Measurements from ENCODE around the gene TMEM119. TPM values are rescaled to one million over a fixed set of nuclear protein-coding genes. Genes with fewer than 3 reads are reported as not detected.

TMEM119 gene
- total and polyA plus RNA-seq, 2 of the 4 experiments (the other 2 are of a cell fraction): 8.1 to 9.2 TPM

GRCh38 chr12:108564724-108565123 lies 33.2 kb downstream of the TMEM119 start:
- H2AK5ac ChIP-seq (ENCODE audit: low read depth, low read length): no peak overlapping the region
- H4K20me1 ChIP-seq (ENCODE audit: insufficient read depth, low read length): peaks cover 10% of the 10 kb centered on the region; the same call in 1 of the 2 replicates
- no peak overlapping the region for H3K4ac ChIP-seq (ENCODE audit: low read depth, low read length)
- no peak for ATAC-seq (ENCODE audit: low read depth)
- intact Hi-C loops (cut with micrococcal nuclease): no loop called here
- peaks cover 15 to 45% of the 10 kb centered on the region in 2 experiments for H3K79me1 ChIP-seq (ENCODE audit: low read depth in 1 of 2, low read length in 2 of 2)
- in situ Hi-C loops (cut with MboI; ENCODE audit: low sequenced_read_pairs): loop anchor here (5.0 to 10.0 kb wide), 4 partner anchors 53 to 528 kb away; partner anchors contain the start of gene ALKBH2
- no peak overlapping the region for H4K91ac ChIP-seq (ENCODE audit: insufficient read depth, low read depth, low read length)
- no peaks in the 10 kb centered on the region for H3K27me3 ChIP-seq (ENCODE audit: control insufficient read depth, insufficient read depth, low read length)
- TF ChIP-seq MAZ (IDR thresholded peaks at IDR 0.05; ENCODE audit: borderline replicate concordance, low read depth, low read length) (no peak), CTCF (conservative IDR thresholded peaks at IDR 0.05; ENCODE audit: low read depth, low read length) (no peak), MAFK (IDR thresholded peaks at IDR 0.05; ENCODE audit: low read depth, low read length) (no peak), BHLHE40 (IDR thresholded peaks at IDR 0.05; ENCODE audit: low read depth, low read length) (no peak), RFX5 (IDR thresholded peaks at IDR 0.05; ENCODE audit: low read depth, low read length) (no peak), RCOR1 (IDR thresholded peaks at IDR 0.05; ENCODE audit: insufficient replicate concordance, low read length) (no peak), RAD21 (IDR thresholded peaks at IDR 0.05; ENCODE audit: low read length) (no peak), CHD1 (IDR thresholded peaks at IDR 0.05; ENCODE audit: low read depth, low read length) (no peak), SMC3 (IDR thresholded peaks at IDR 0.05; ENCODE audit: low read depth, low read length) (no peak), ELK1 (IDR thresholded peaks at IDR 0.05; ENCODE audit: borderline replicate concordance, low read depth, low read length) (no peak), POLR2A (IDR thresholded peaks at IDR 0.05; ENCODE audit: low read depth, low read length) (no peak), CEBPB (IDR thresholded peaks at IDR 0.05; ENCODE audit: low read depth, low read length) (no peak), NFE2L2 (IDR thresholded peaks at IDR 0.05; ENCODE audit: low read depth, low read length) (no peak), USF2 (IDR thresholded peaks at IDR 0.05; ENCODE audit: low read depth, low read length) (no peak), FOS (IDR thresholded peaks at IDR 0.05; ENCODE audit: low read depth, low read length) (no peak), MXI1 (IDR thresholded peaks at IDR 0.05; ENCODE audit: borderline replicate concordance, low read depth, low read length) (no peak)
- no peak overlapping the region for H3K9ac ChIP-seq (ENCODE audit: low read depth, low read length)
- H2BK5ac ChIP-seq (ENCODE audit: low read depth, low read length, poor library complexity, severe bottlenecking): no peak overlapping the region
- H3K14ac ChIP-seq (replicated peaks; ENCODE audit: low read depth, low read length): no peak overlapping the region
- H3K4me3 ChIP-seq (ENCODE audit: insufficient read depth, low read depth, low read length): no peak overlapping the region
- H3K23ac ChIP-seq (ENCODE audit: low read depth, low read length): no peak overlapping the region
- no peak overlapping the region for H4K5ac ChIP-seq (ENCODE audit: low read depth, low read length)
- no peak overlapping the region for H2BK20ac ChIP-seq (ENCODE audit: low read depth, low read length)
- no peak overlapping the region for H4K8ac ChIP-seq (ENCODE audit: low read depth in 2 of 2, low read length in 2 of 2)
- H3K9me3 ChIP-seq (ENCODE audit: control insufficient read depth, insufficient read depth, low read length): no peaks in the 10 kb centered on the region
- H3K9me1 ChIP-seq (ENCODE audit: insufficient read depth, low read length): peaks cover 5% of the 10 kb centered on the region; the same call in 1 of the 2 replicates
- BruUV-seq (replicated peaks): no TSS peak
- H3K27ac ChIP-seq (ENCODE audit: insufficient read depth, low read length): no peak overlapping the region
- peaks cover 37% of the 10 kb centered on the region for H3K36me3 ChIP-seq (ENCODE audit: control insufficient read depth, insufficient read depth, low read length)
- no peaks in the 10 kb centered on the region for H3K4me1 ChIP-seq (ENCODE audit: control insufficient read depth, insufficient read depth, low read length)
- DNase-seq: no peak
- POLR2A ChIA-PET (ENCODE audit: unreplicated experiment): no interaction called here
- no peak overlapping the region for H2AFZ ChIP-seq (replicated peaks; ENCODE audit: low read length, poor library complexity)
- no peak overlapping the region for H3K18ac ChIP-seq (ENCODE audit: low read depth, low read length)
- dilution Hi-C loops (cut with HindIII; ENCODE audit: low sequenced_read_pairs, unreplicated experiment): no loop called here
- H2BK15ac ChIP-seq (ENCODE audit: low read depth, low read length): no peak overlapping the region
- no peak overlapping the region for H3K4me2 ChIP-seq (ENCODE audit: low read depth, low read length)
- H2BK120ac ChIP-seq (ENCODE audit: low read depth, low read length): no peak overlapping the region
- no peak overlapping the region for H3K56ac ChIP-seq (ENCODE audit: extremely low read depth, insufficient read depth, low read length)
- CTCF ChIA-PET: interaction anchor here (3.3 kb wide), 1 partner anchor 53 kb away, joined by 16 read pairs; no protein-coding TSS in a partner anchor
- no peak overlapping the region for H2AK9ac ChIP-seq (replicated peaks; ENCODE audit: low read depth, low read length, poor library complexity)

Data from IMR-90 (cell line).